GM12878 (cell line): ENCODE results near the gene LSAMP. TPM values are rescaled to one million over a fixed set of nuclear protein-coding genes. Genes with fewer than 3 reads are reported as not detected.

Source experiments
- ATAC-seq: fragments of 200-7000 bp; cut with Tn5 transposase; 3 replicates; pipeline ENCODE4 v1.9.1; 2020; ENCODE audit warnings: mild to moderate bottlenecking, moderate library complexity
- BruUV-seq: library from RNA; stranded (reverse); fragments of 400-500 nt; replicated peaks from 2 replicates; lab custom pipeline; 2021; lab: Mats Ljungman, UMichigan
- CTCF ChIA-PET: fragments of 300-600 bp; sonication (Branson Sonifier 250); formaldehyde crosslinking; extraction: SDS; loops from one replicate; lab custom pipeline; 2021; ENCODE audit warnings: inconsistent platforms; lab: Yijun Ruan, JAX
- POLR2A ChIA-PET: fragments of 350-600 bp; formaldehyde crosslinking; extraction: SDS; loops from one replicate; lab custom pipeline; 2021; ENCODE audit warnings: inconsistent platforms; lab: Charles Lee
- RAD21 ChIA-PET: fragments of 300-600 bp; sonication (Branson Sonifier 250); formaldehyde crosslinking; loops from one replicate; lab custom pipeline; 2023; ENCODE audit warnings: antibody characterized with exemption; ENCODE audit not compliant: unreplicated experiment; lab: Charles Lee
- SMC1A ChIA-PET: fragments of 300-600 bp; sonication (Branson Sonifier 250); formaldehyde crosslinking; loops from one replicate; lab custom pipeline; 2023; ENCODE audit not compliant: unreplicated experiment, uncharacterized antibody; lab: Charles Lee
- DNase-seq: peaks from one replicate; pipeline ENCODE4 v3.0.0-alpha.2; 2011; ENCODE audit warnings: low read depth, low spot score
- FAIRE-seq: peaks from 3 replicates; lab custom pipeline; 2011; peaks lifted over from hg19 to GRCh38; lab: Jason Lieb, UNC
- H2AFZ ChIP-seq: 2 replicates; pipeline ENCODE4 v1.6.0; 2011; ENCODE audit warnings: low read depth, low read length, control low read depth; ENCODE audit not compliant: control insufficient read depth
- H3K27ac ChIP-seq: 2 replicates; pipeline ENCODE4 v1.5.1; 2011; ENCODE audit warnings: control low read depth; ENCODE audit not compliant: control insufficient read depth, insufficient read depth
- H3K27me3 ChIP-seq, 2 experiments: replicated peaks in 1 of 2; 2 replicates each; pipeline versions ENCODE4 v1.6.0 to v1.6.1; 2011; ENCODE audit warnings: low read length in 1 of 2; ENCODE audit not compliant: control insufficient read depth in 2 of 2, insufficient read depth in 2 of 2
- H3K36me3 ChIP-seq, 2 experiments: 2 replicates each; pipeline ENCODE4 v1.5.1; 2011; ENCODE audit warnings: low read length in 1 of 2; ENCODE audit not compliant: control insufficient read depth in 2 of 2, insufficient read depth in 2 of 2
- H3K4me1 ChIP-seq: 2 replicates; pipeline ENCODE4 v1.6.1; 2011; ENCODE audit warnings: mild to moderate bottlenecking, low read length, moderate library complexity, mixed read lengths; ENCODE audit not compliant: control insufficient read depth, insufficient read depth
- H3K4me2 ChIP-seq: 2 replicates; pipeline ENCODE4 v1.6.0; 2011; ENCODE audit warnings: control low read depth; ENCODE audit not compliant: control insufficient read depth, insufficient read depth
- H3K4me3 ChIP-seq: fragments of 200-600 bp; sonication (generic); 2 replicates; pipeline ENCODE4 v1.5.1; 2016
- H3K79me2 ChIP-seq: 2 replicates; pipeline ENCODE4 v1.6.0; 2011; ENCODE audit warnings: low read length; ENCODE audit not compliant: control insufficient read depth, insufficient read depth
- H3K9ac ChIP-seq: 2 replicates; pipeline ENCODE4 v1.8.0; 2011; ENCODE audit warnings: low read length, control low read depth, mixed read lengths; ENCODE audit not compliant: control insufficient read depth, insufficient read depth
- H3K9me3 ChIP-seq: replicated peaks from 3 replicates; pipeline ENCODE4 v1.5.1; 2011; ENCODE audit warnings: mild to moderate bottlenecking, low read length; ENCODE audit not compliant: control insufficient read depth, insufficient read depth
- H4K20me1 ChIP-seq: 2 replicates; pipeline ENCODE4 v1.6.0; 2011; ENCODE audit not compliant: control insufficient read depth, insufficient read depth
- BCLAF1 ChIP-seq: fragments of 450-650 bp; IDR thresholded peaks from 2 replicates; pipeline ENCODE4 v1.6.1; 2017; ENCODE audit warnings: antibody characterized with exemption, mild to moderate bottlenecking, moderate library complexity
- EGR1 ChIP-seq, 2 experiments: IDR thresholded peaks; 1 replicate in 1 of 2; 2 replicates in 1 of 2; pipeline ENCODE4 v1.6.1; 2011 to 2012; ENCODE audit warnings: low read depth in 2 of 2, low read length in 2 of 2, borderline replicate concordance in 1 of 2, mild to moderate bottlenecking in 1 of 2, moderate library complexity in 1 of 2
- IRF5 ChIP-seq: fragments of 450-650 bp; IDR thresholded peaks from 2 replicates; pipeline ENCODE4 v1.6.1; 2017; ENCODE audit warnings: borderline replicate concordance
- LARP7 ChIP-seq: fragments of 450-650 bp; IDR thresholded peaks from 2 replicates; pipeline ENCODE4 v1.6.1; 2017; ENCODE audit warnings: mild to moderate bottlenecking
- MAX ChIP-seq: IDR thresholded peaks from 2 replicates; pipeline ENCODE4 v1.6.1; 2012; ENCODE audit warnings: low read depth, low read length, improper control_type of control experiment
- MTA2 ChIP-seq: fragments of 450-650 bp; IDR thresholded peaks from 2 replicates; pipeline ENCODE4 v1.6.1; 2016; ENCODE audit warnings: low read depth, mild to moderate bottlenecking, moderate library complexity
- POLR2A ChIP-seq: IDR thresholded peaks from 2 replicates; pipeline ENCODE4 v1.6.1; 2011; ENCODE audit warnings: low read depth, mild to moderate bottlenecking, low read length
- POLR2AphosphoS5 ChIP-seq: IDR thresholded peaks from 2 replicates; pipeline ENCODE4 v1.6.1; 2011; ENCODE audit warnings: mild to moderate bottlenecking, low read length, inconsistent platforms
- POU2F2 ChIP-seq: IDR thresholded peaks from 3 replicates; pipeline ENCODE4 v1.6.1; 2011; ENCODE audit warnings: low read depth, mild to moderate bottlenecking, low read length, borderline replicate concordance
- STAT1 ChIP-seq: fragments of 450-650 bp; conservative IDR thresholded peaks from 2 replicates; pipeline ENCODE4 v1.6.1; 2014; ENCODE audit warnings: antibody characterized with exemption, mild to moderate bottlenecking
- ZNF217 ChIP-seq: fragments of 450-650 bp; IDR thresholded peaks from 2 replicates; pipeline ENCODE4 v1.6.1; 2017; ENCODE audit warnings: antibody characterized with exemption, mild to moderate bottlenecking
- ZZZ3 ChIP-seq: IDR thresholded peaks from 2 replicates; pipeline ENCODE4 v1.6.1; 2011; ENCODE audit warnings: low read depth; ENCODE audit not compliant: control insufficient read depth, insufficient read length
- WGBS: methylation state at CpG from one replicate; pipeline ENCODE4 v1.1.6; 2016; ENCODE audit warnings: low lambda C conversion rate; ENCODE audit not compliant: insufficient replicate concordance, insufficient coverage; ENCODE audit errors: missing lambda C conversion rate; 5-methylcytosine and 5-hydroxymethylcytosine counted together
- in situ Hi-C: fragments of 300-500 bp; cut with MboI; formaldehyde crosslinking; loops from 9 replicates; pipeline ENCODE4 v1.14.3; 2018; ENCODE audit warnings: mixed read lengths
- intact Hi-C: fragments of 100-400 bp; cut with micrococcal nuclease; formaldehyde crosslinking; loops from one replicate; pipeline ENCODE4 v1.14.2; 2022; ENCODE audit not compliant: unreplicated experiment
- polyA plus RNA-seq, 11 experiments: library from polyadenylated mRNA; depleted of rRNA in 4 of 11; unstranded in 6 of 11; stranded (reverse) in 5 of 11; fragments of >200 nt; fragmentation: Nextera tagmentation in 4 of 11; fragmentation: Illumina TruSeq in 1 of 11; extraction: Ambion mirVana in 4 of 11; extraction: Trizol in 1 of 11; gene quantifications; 1 replicate in 1 of 11; 2 replicates in 10 of 11; pipeline versions ENCODE4 v1.2.1 to v1.2.3, GENCODE V29; 2011 to 2016; ENCODE audit warnings: inconsistent platforms in 2 of 11, missing spikeins in 2 of 11, low read depth in 1 of 11
- total RNA-seq, 4 experiments: library from RNA; depleted of rRNA in 3 of 4; stranded (reverse); fragments of >200 nt in 3 of 4; fragmentation: Illumina TruSeq in 1 of 4; extraction: Trizol in 1 of 4; gene quantifications; 2 replicates each; pipeline versions ENCODE4 v1.2.1 to v1.2.3, GENCODE V29; 2013 to 2021

The LSAMP gene
- total and polyA plus RNA-seq, 10 of the 15 experiments (the other 5 are each of a cell fraction or from before 2014, with no cell fraction given), result 2.0 to 12.7 (median 6.5) TPM

GRCh38 chr3:116405231-116405630 is 40.1 kb downstream of the LSAMP start:
- ChIA-PET POLR2A (no interaction called here), CTCF (no interaction called here), RAD21 (no interaction called here), SMC1A (interaction anchor here (0.7 kb wide), 1 partner anchor 9 kb away, joined by 3 read pairs; no protein-coding TSS in a partner anchor)
- no peak for ATAC-seq
- no peak for FAIRE-seq
- Histone ChIP-seq H3K27ac (no peak overlapping the region), H3K4me2 (no peak overlapping the region), H3K4me3 (no peak overlapping the region), H3K36me3 (no peaks in the 10 kb centered on the region), H4K20me1 (no peaks in the 10 kb centered on the region), H3K9ac (no peak overlapping the region), H3K79me2 (no peaks in the 10 kb centered on the region), H3K27me3 (no peaks in the 10 kb centered on the region), H3K9me3 (no peaks in the 10 kb centered on the region), H2AFZ (no peak overlapping the region), H3K4me1 (no peaks in the 10 kb centered on the region)
- WGBS, result 29% methylated on average over 2 of the region's 2 CpGs
- intact Hi-C loops, result no loop called here
- no peak for DNase-seq
- in situ Hi-C loops, result no loop called here
- BruUV-seq, result no TSS peak
- TF ChIP-seq ZNF217 (no peak), IRF5 (no peak), POLR2AphosphoS5 (no peak), LARP7 (no peak), POLR2A (no peak)

GRCh38 chr3:116399701-116400226 is 45.5 kb downstream of the LSAMP start:
- H2AFZ ChIP-seq, result no peak overlapping the region
- CTCF ChIA-PET, result interaction anchor here (1.2 kb wide), 1 partner anchor 23 kb away, joined by 3 read pairs; no protein-coding TSS in a partner anchor
- POLR2A ChIA-PET, result no interaction called here
- no peaks in the 10 kb centered on the region for H3K36me3 ChIP-seq
- in situ Hi-C loops (no loop called here), intact Hi-C loops (no loop called here)
- no peaks in the 10 kb centered on the region for H3K27me3 ChIP-seq
- H3K4me2 ChIP-seq, result no peak overlapping the region
- no peaks in the 10 kb centered on the region for H3K79me2 ChIP-seq
- SMC1A ChIA-PET, result interaction anchor here (0.9 to 1.6 kb wide), 3 partner anchors 11 to 371 kb away, joined by 3 to 7 read pairs (median 3); no protein-coding TSS in a partner anchor
- BruUV-seq, result no TSS peak
- no peak for ATAC-seq
- RAD21 ChIA-PET, result no interaction called here
- no peak for DNase-seq
- no peak overlapping the region for H3K9ac ChIP-seq
- no peak for FAIRE-seq
- H4K20me1 ChIP-seq, result no peaks in the 10 kb centered on the region
- H3K4me3 ChIP-seq, result no peak overlapping the region
- no peaks in the 10 kb centered on the region for H3K9me3 ChIP-seq
- no peak overlapping the region for H3K27ac ChIP-seq
- no peaks in the 10 kb centered on the region for H3K4me1 ChIP-seq
- WGBS, result 17% methylated on average over 2 of the region's 2 CpGs
- no peak for TF ChIP-seq BCLAF1
- TF ChIP-seq POU2F2, result no peak
- TF ChIP-seq ZZZ3, result no peak
- TF ChIP-seq EGR1 (IDR thresholded peaks at IDR 0.05; ENCODE audit: borderline replicate concordance in 1 of 2, low read depth in 2 of 2, low read length in 2 of 2), result no peak
- no peak for TF ChIP-seq STAT1
- TF ChIP-seq MTA2, result no peak
- no peak for TF ChIP-seq MAX
- TF ChIP-seq IRF5, result no peak
